HFFc6 (cell line): ENCODE measurements around the gene SRRD. TPM values are rescaled to one million over a fixed set of nuclear protein-coding genes. Genes with fewer than 3 reads are reported as not detected.

Source experiments
- DNase-seq: peaks from one replicate; pipeline ENCODE4 v3.0.0-alpha.2; 2018
- H3K27ac Mint-ChIP-seq: 2 replicates; pipeline ENCODE4 v1.8.0; 2020; ENCODE audit warnings: mild to moderate bottlenecking, mixed read lengths
- H3K27me3 Mint-ChIP-seq: 2 replicates; pipeline ENCODE4 v1.8.0; 2021; ENCODE audit warnings: mild to moderate bottlenecking, moderate library complexity, mixed read lengths; ENCODE audit not compliant: insufficient read depth
- H3K36me3 Mint-ChIP-seq: 2 replicates; pipeline ENCODE4 v1.8.0; 2021; ENCODE audit warnings: low read depth, mixed read lengths
- H3K4me1 Mint-ChIP-seq: 2 replicates; pipeline ENCODE4 v1.8.0; 2020; ENCODE audit warnings: low read depth, mixed read lengths
- H3K4me3 Mint-ChIP-seq: 2 replicates; pipeline ENCODE4 v1.8.0; 2020; ENCODE audit warnings: mild to moderate bottlenecking, moderate library complexity, mixed read lengths
- H3K9me3 Mint-ChIP-seq: 2 replicates; pipeline ENCODE4 v1.8.0; 2020; ENCODE audit warnings: mild to moderate bottlenecking, mixed read lengths
- CTCF ChIP-seq: fragments of 200-600 bp; sonication (generic); IDR thresholded peaks from 2 replicates; pipeline ENCODE4 v1.5.0; 2021; ENCODE audit warnings: antibody characterized with exemption, mild to moderate bottlenecking
- total RNA-seq, 6 experiments: library from RNA; stranded (reverse); fragmentation: NEBNext Ultra II Directional; extraction: Animal tissue kit (Norgen Biotek cat#: 25700); gene quantifications; 2 replicates in 1 of 6; 3 replicates in 5 of 6; pipeline ENCODE4 v1.2.3, GENCODE V29; 2021

Gene SRRD
- total RNA-seq, 6 experiments from 2014 or later, result 15.0 to 21.2 (median 19.1) TPM

GRCh38 chr22:26461188-26461810 lies 22.4 kb upstream of the SRRD start:
- no peaks in the 10 kb centered on the region for H3K9me3 Mint-ChIP-seq
- H3K27ac Mint-ChIP-seq, result no peak overlapping the region
- H3K4me3 Mint-ChIP-seq, result no peak overlapping the region
- peaks cover 2% of the 10 kb centered on the region; the same call in 1 of the 2 replicates for H3K27me3 Mint-ChIP-seq
- H3K36me3 Mint-ChIP-seq, result peaks cover 22% of the 10 kb centered on the region
- peak; percentile 20 for DNase-seq
- peak; percentile 91 for TF ChIP-seq CTCF
- peaks cover 9% of the 10 kb centered on the region; the same call in 1 of the 2 replicates for H3K4me1 Mint-ChIP-seq

- no peaks in the 10 kb centered on the region for H3K9me3 Mint-ChIP-seq
- DNase-seq, result no peak
- peaks cover 2% of the 10 kb centered on the region; the same call in 1 of the 2 replicates for H3K27me3 Mint-ChIP-seq
- peaks cover 9% of the 10 kb centered on the region; the same call in 1 of the 2 replicates for H3K4me1 Mint-ChIP-seq
- peaks cover 23% of the 10 kb centered on the region for H3K36me3 Mint-ChIP-seq
- TF ChIP-seq CTCF, result no peak
- no peak overlapping the region for H3K27ac Mint-ChIP-seq
- no peak overlapping the region for H3K4me3 Mint-ChIP-seq
These were observed 21.6 kb upstream of the SRRD start for GRCh38 chr22:26462051-26462450.

GRCh38 chr22:26462641-26463040 lies 21.0 kb upstream of the SRRD start:
- Mint-ChIP-seq H3K9me3 (no peaks in the 10 kb centered on the region), H3K4me3 (no peak overlapping the region), H3K27ac (no peak overlapping the region), H3K4me1 (peaks cover 9% of the 10 kb centered on the region; the same call in 1 of the 2 replicates), H3K27me3 (peaks cover 2% of the 10 kb centered on the region; the same call in 1 of the 2 replicates), H3K36me3 (peaks cover 23% of the 10 kb centered on the region)
- TF ChIP-seq CTCF, result no peak
- no peak for DNase-seq

GRCh38 chr22:26463101-26463661 lies 20.5 kb upstream of the SRRD start:
- peaks cover 26% of the 10 kb centered on the region for H3K36me3 Mint-ChIP-seq
- H3K9me3 Mint-ChIP-seq, result no peaks in the 10 kb centered on the region
- DNase-seq, result no peak
- no peak overlapping the region; the same call in 1 of the 2 replicates for H3K27ac Mint-ChIP-seq
- H3K27me3 Mint-ChIP-seq, result peaks cover 2% of the 10 kb centered on the region; the same call in 1 of the 2 replicates
- no peak overlapping the region; the same call in 1 of the 2 replicates for H3K4me3 Mint-ChIP-seq
- TF ChIP-seq CTCF, result no peak
- H3K4me1 Mint-ChIP-seq, result peaks cover 9% of the 10 kb centered on the region; the same call in 1 of the 2 replicates

GRCh38 chr22:26463688-26464087 lies 20.0 kb upstream of the SRRD start:
- Mint-ChIP-seq H3K4me3 (no peak overlapping the region; the same call in 1 of the 2 replicates), H3K27me3 (peaks cover 2% of the 10 kb centered on the region; the same call in 1 of the 2 replicates), H3K4me1 (peaks cover 9% of the 10 kb centered on the region; the same call in 1 of the 2 replicates), H3K27ac (no peak overlapping the region; the same call in 1 of the 2 replicates), H3K36me3 (peaks cover 31% of the 10 kb centered on the region), H3K9me3 (no peaks in the 10 kb centered on the region)
- no peak for TF ChIP-seq CTCF
- DNase-seq, result peak; percentile 14
